HG03108 (cell line): Measurements from ENCODE around the gene TRPT1.

Source experiments
- ATAC-seq: cut with Tn5 transposase; IDR thresholded peaks from one replicate; pipeline ENCODE4 v1.9.1; 2021; ENCODE audit warnings: moderate library complexity; ENCODE audit not compliant: unreplicated experiment

The TRPT1 gene

GRCh38 chr11:64181506-64182411 is 44.2 kb downstream of the TRPT1 start:
- no peak for ATAC-seq

GRCh38 chr11:64180891-64181290 is 45.1 kb downstream of the TRPT1 start:
- ATAC-seq, result no peak

- no peak for ATAC-seq
Measured at GRCh38 chr11:64178951-64179639, 46.9 kb downstream of the TRPT1 start.

- no peak for ATAC-seq
Measured at GRCh38 chr11:64178203-64178602, 47.8 kb downstream of the TRPT1 start.

- ATAC-seq, result no peak
Measured at GRCh38 chr11:64176751-64177150, 49.2 kb downstream of the TRPT1 start.
